Chondrocyte (in vitro differentiated cells): ENCODE data around the gene NOTCH1. TPM values are rescaled to one million over a fixed set of nuclear protein-coding genes. Genes with fewer than 3 reads are reported as not detected.

Source experiments
- DNase-seq: peaks from one replicate; pipeline ENCODE4 v3.0.0; 2021; ENCODE audit warnings: mixed read lengths, low spot score
- H3K27ac Mint-ChIP-seq: one replicate; pipeline ENCODE4 v1.8.0; 2021; ENCODE audit warnings: mild to moderate bottlenecking, moderate library complexity, mixed read lengths; ENCODE audit not compliant: unreplicated experiment
- H3K27me3 Mint-ChIP-seq: 2 replicates; pipeline ENCODE4 v1.8.0; 2021; ENCODE audit warnings: low read depth, mixed read lengths
- H3K36me3 Mint-ChIP-seq: 2 replicates; pipeline ENCODE4 v1.8.0; 2021; ENCODE audit warnings: low read depth, mixed read lengths
- H3K4me1 Mint-ChIP-seq: 2 replicates; pipeline ENCODE4 v1.8.0; 2021; ENCODE audit warnings: low read depth, mild to moderate bottlenecking, mixed read lengths
- H3K4me3 Mint-ChIP-seq: one replicate; pipeline ENCODE4 v1.8.0; 2021; ENCODE audit warnings: mild to moderate bottlenecking, moderate library complexity, mixed read lengths; ENCODE audit not compliant: unreplicated experiment
- H3K9me3 Mint-ChIP-seq: 2 replicates; pipeline ENCODE4 v1.8.0; 2021; ENCODE audit warnings: low read depth, mixed read lengths
- CTCF ChIP-seq: fragments of 200-600 bp; sonication (generic); IDR thresholded peaks from 2 replicates; pipeline ENCODE4 v1.5.0; 2021; ENCODE audit warnings: antibody characterized with exemption, mild to moderate bottlenecking, moderate library complexity
- total RNA-seq: library from RNA; stranded (reverse); gene quantifications from 3 replicates; pipeline ENCODE4 v1.2.1, GENCODE V29; 2021

NOTCH1 gene
- total RNA-seq, 1 donor from 2014 or later = 28.7 TPM

- no peak overlapping the region for H3K27ac Mint-ChIP-seq
- H3K36me3 Mint-ChIP-seq = peaks cover 36% of the 10 kb centered on the region
- no peak for DNase-seq
- H3K27me3 Mint-ChIP-seq = no peaks in the 10 kb centered on the region
- no peaks in the 10 kb centered on the region for H3K9me3 Mint-ChIP-seq
- H3K4me3 Mint-ChIP-seq = no peak overlapping the region
- TF ChIP-seq CTCF = no peak
- no peaks in the 10 kb centered on the region for H3K4me1 Mint-ChIP-seq
Observed at GRCh38 chr9:136465500-136466154, 80.2 kb downstream of the NOTCH1 start.

GRCh38 chr9:136464241-136464640 lies 81.6 kb downstream of the NOTCH1 start:
- H3K36me3 Mint-ChIP-seq = peaks cover 37% of the 10 kb centered on the region
- no peaks in the 10 kb centered on the region for H3K27me3 Mint-ChIP-seq
- no peaks in the 10 kb centered on the region for H3K4me1 Mint-ChIP-seq
- H3K27ac Mint-ChIP-seq = no peak overlapping the region
- no peak for TF ChIP-seq CTCF
- H3K4me3 Mint-ChIP-seq = no peak overlapping the region
- H3K9me3 Mint-ChIP-seq = no peaks in the 10 kb centered on the region
- DNase-seq = no peak

GRCh38 chr9:136463578-136463977 lies 82.3 kb downstream of the NOTCH1 start:
- Mint-ChIP-seq H3K36me3 (peaks cover 41% of the 10 kb centered on the region), H3K4me1 (no peaks in the 10 kb centered on the region), H3K9me3 (no peaks in the 10 kb centered on the region), H3K4me3 (no peak overlapping the region), H3K27me3 (no peaks in the 10 kb centered on the region), H3K27ac (no peak overlapping the region)
- DNase-seq = no peak
- no peak for TF ChIP-seq CTCF

- H3K27me3 Mint-ChIP-seq = no peaks in the 10 kb centered on the region
- H3K4me3 Mint-ChIP-seq = no peak overlapping the region
- no peaks in the 10 kb centered on the region for H3K4me1 Mint-ChIP-seq
- no peak overlapping the region for H3K27ac Mint-ChIP-seq
- DNase-seq = no peak
- peaks cover 45% of the 10 kb centered on the region for H3K36me3 Mint-ChIP-seq
- no peaks in the 10 kb centered on the region for H3K9me3 Mint-ChIP-seq
- no peak for TF ChIP-seq CTCF
Observed at GRCh38 chr9:136462664-136463063, 83.2 kb downstream of the NOTCH1 start.

- no peaks in the 10 kb centered on the region for H3K4me1 Mint-ChIP-seq
- no peak overlapping the region for H3K27ac Mint-ChIP-seq
- DNase-seq = no peak
- H3K9me3 Mint-ChIP-seq = no peaks in the 10 kb centered on the region
- H3K4me3 Mint-ChIP-seq = no peak overlapping the region
- TF ChIP-seq CTCF = no peak
- H3K27me3 Mint-ChIP-seq = no peaks in the 10 kb centered on the region
- H3K36me3 Mint-ChIP-seq = peaks cover 46% of the 10 kb centered on the region
Observed at GRCh38 chr9:136460772-136461325, 85.0 kb downstream of the NOTCH1 start.
